SK-N-SH treated with all-trans-retinoic acid at 6 μM for 48 hours (cell line): Measurements from ENCODE around the gene BCAS2.

ENCODE experiments used
- ATAC-seq: fragments of 200-7000 bp; cut with Tn5 transposase; 3 replicates; pipeline ENCODE4 v1.9.1; 2020; ENCODE audit warnings: mild to moderate bottlenecking, moderate library complexity
- ARNTL ChIP-seq: fragments of 450-650 bp; formaldehyde crosslinking; IDR thresholded peaks from 2 replicates; pipeline ENCODE4 v1.5.0; 2020; ENCODE audit warnings: low read depth, mild to moderate bottlenecking, moderate library complexity, borderline replicate concordance
- BACH2 ChIP-seq: fragments of 250-450 bp; sonication (Bioruptor Pico); IDR thresholded peaks from 2 replicates; pipeline ENCODE4 v1.9.0; 2021; ENCODE audit warnings: mild to moderate bottlenecking, borderline replicate concordance
- CSDC2 ChIP-seq: fragments of 250-450 bp; sonication (Bioruptor Pico); IDR thresholded peaks from 2 replicates; pipeline ENCODE4 v1.5.0; 2020; ENCODE audit warnings: mild to moderate bottlenecking, moderate library complexity
- ESRRG ChIP-seq: fragments of 250-450 bp; sonication (Bioruptor Pico); IDR thresholded peaks from 2 replicates; pipeline ENCODE4 v1.6.1; 2021; ENCODE audit warnings: mild to moderate bottlenecking
- GLIS3 ChIP-seq: fragments of 250-450 bp; sonication (Bioruptor Pico); IDR thresholded peaks from 2 replicates; pipeline ENCODE4 v1.5.0; 2020; ENCODE audit warnings: mild to moderate bottlenecking, moderate library complexity
- ISL1 ChIP-seq: fragments of 250-450 bp; sonication (Bioruptor Pico); IDR thresholded peaks from 2 replicates; pipeline ENCODE4 v2.1.2; 2022; ENCODE audit warnings: mild to moderate bottlenecking, moderate library complexity
- OSR1 ChIP-seq: fragments of 250-450 bp; sonication (Bioruptor Pico); IDR thresholded peaks from 2 replicates; pipeline ENCODE4 v1.8.0; 2022; ENCODE audit warnings: moderate library complexity, mild to moderate bottlenecking, inconsistent platforms
- PPARA ChIP-seq: fragments of 250-450 bp; sonication (Bioruptor Pico); IDR thresholded peaks from 2 replicates; pipeline ENCODE4 v1.5.0; 2020; ENCODE audit warnings: mild to moderate bottlenecking, borderline replicate concordance
- RARB ChIP-seq: fragments of 250-450 bp; sonication (Bioruptor Pico); IDR thresholded peaks from 2 replicates; pipeline ENCODE4 v1.8.0; 2021; ENCODE audit warnings: mild to moderate bottlenecking, moderate library complexity
- SNAI2 ChIP-seq: fragments of 250-450 bp; sonication (Bioruptor Pico); IDR thresholded peaks from 2 replicates; pipeline ENCODE4 v1.5.0; 2020; ENCODE audit warnings: mild to moderate bottlenecking, moderate library complexity
- TCF4 ChIP-seq: fragments of 250-450 bp; sonication (Bioruptor Pico); IDR thresholded peaks from 2 replicates; pipeline ENCODE4 v1.8.0; 2021; ENCODE audit warnings: mild to moderate bottlenecking, moderate library complexity, borderline replicate concordance
- ZC3H10 ChIP-seq: fragments of 250-450 bp; sonication (Bioruptor Pico); IDR thresholded peaks from 2 replicates; pipeline ENCODE4 v1.5.1; 2021; ENCODE audit warnings: mild to moderate bottlenecking, moderate library complexity
- ZFP3 ChIP-seq: fragments of 250-450 bp; sonication (Bioruptor Pico); IDR thresholded peaks from 2 replicates; pipeline ENCODE4 v1.5.0; 2020; ENCODE audit warnings: mild to moderate bottlenecking, moderate library complexity
- ZNF565 ChIP-seq: fragments of 450-650 bp; formaldehyde crosslinking; conservative IDR thresholded peaks from 2 replicates; pipeline ENCODE4 v1.5.0; 2020; ENCODE audit warnings: low read depth, mild to moderate bottlenecking, moderate library complexity
- ZNF70 ChIP-seq: fragments of 450-650 bp; formaldehyde crosslinking; IDR thresholded peaks from 2 replicates; pipeline ENCODE4 v1.5.0; 2020; ENCODE audit warnings: mild to moderate bottlenecking, moderate library complexity
- ZNF8 ChIP-seq: fragments of 450-650 bp; formaldehyde crosslinking; IDR thresholded peaks from 2 replicates; pipeline ENCODE4 v1.5.0; 2020; ENCODE audit warnings: mild to moderate bottlenecking, moderate library complexity
- TF ChIP-seq, protein P1 (sequence below): fragments of 250-450 bp; sonication (Bioruptor Pico); IDR thresholded peaks from 2 replicates; pipeline ENCODE4 v1.5.1; 2020; ENCODE audit warnings: low read depth, mild to moderate bottlenecking, moderate library complexity
- TF ChIP-seq, protein P2 (sequence below): fragments of 250-450 bp; sonication (Bioruptor Pico); IDR thresholded peaks from 2 replicates; pipeline ENCODE4 v1.8.0; 2020; ENCODE audit warnings: mild to moderate bottlenecking, moderate library complexity, borderline replicate concordance
- TF ChIP-seq, protein P3 (sequence below): fragments of 250-450 bp; sonication (Bioruptor Pico); IDR thresholded peaks from 2 replicates; pipeline ENCODE4 v1.8.0; 2021; ENCODE audit warnings: low read depth, mild to moderate bottlenecking, moderate library complexity, borderline replicate concordance
- TF ChIP-seq, protein P4 (sequence below): fragments of 250-450 bp; sonication (Bioruptor Pico); IDR thresholded peaks from 2 replicates; pipeline ENCODE4 v1.5.0; 2020; ENCODE audit warnings: mild to moderate bottlenecking, moderate library complexity
- TF ChIP-seq, protein P5 (sequence below): fragments of 250-450 bp; sonication (Bioruptor Pico); IDR thresholded peaks from 2 replicates; pipeline ENCODE4 v1.5.1; 2021; ENCODE audit warnings: mild to moderate bottlenecking, moderate library complexity

BCAS2 gene

DNA sequence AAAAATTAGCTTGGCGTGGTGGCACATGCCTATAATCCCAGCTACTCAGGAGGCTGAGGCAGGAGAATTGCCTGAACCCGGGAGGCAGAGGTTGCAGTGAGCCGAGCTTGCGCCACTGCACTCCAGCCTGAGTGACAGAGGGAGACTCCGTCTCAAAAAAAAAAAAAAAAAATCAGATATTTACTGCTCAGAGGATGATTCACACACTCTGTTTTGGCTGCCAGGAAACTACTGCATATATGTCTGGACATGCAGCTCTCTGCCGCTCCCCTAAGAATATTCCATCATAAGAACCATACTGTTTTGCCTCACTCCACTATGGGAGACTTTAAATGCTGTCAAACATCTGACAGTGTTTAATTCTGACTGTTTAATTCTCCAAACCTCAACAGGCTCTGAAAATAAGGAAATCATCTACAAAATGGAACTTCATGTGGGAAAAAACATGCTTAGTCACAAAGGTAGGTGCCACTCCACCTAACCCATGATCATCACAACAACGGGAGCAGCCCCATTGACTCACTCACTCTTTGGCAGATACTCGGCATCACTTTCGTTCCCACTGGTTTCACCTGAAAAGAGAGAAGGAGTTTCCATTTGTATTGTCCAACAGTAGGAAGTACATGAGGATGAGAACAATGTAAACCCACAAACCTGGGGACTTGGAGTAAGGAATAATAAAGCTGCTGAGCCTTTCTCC is 29.3 kb upstream of the BCAS2 start:
- TF ChIP-seq BACH2 (CRISPR knock-in tag) (no peak), ZNF70 (CRISPR knock-in tag) (no peak), PPARA (CRISPR knock-in tag) (no peak)
- TF ChIP-seq, protein P1, sequence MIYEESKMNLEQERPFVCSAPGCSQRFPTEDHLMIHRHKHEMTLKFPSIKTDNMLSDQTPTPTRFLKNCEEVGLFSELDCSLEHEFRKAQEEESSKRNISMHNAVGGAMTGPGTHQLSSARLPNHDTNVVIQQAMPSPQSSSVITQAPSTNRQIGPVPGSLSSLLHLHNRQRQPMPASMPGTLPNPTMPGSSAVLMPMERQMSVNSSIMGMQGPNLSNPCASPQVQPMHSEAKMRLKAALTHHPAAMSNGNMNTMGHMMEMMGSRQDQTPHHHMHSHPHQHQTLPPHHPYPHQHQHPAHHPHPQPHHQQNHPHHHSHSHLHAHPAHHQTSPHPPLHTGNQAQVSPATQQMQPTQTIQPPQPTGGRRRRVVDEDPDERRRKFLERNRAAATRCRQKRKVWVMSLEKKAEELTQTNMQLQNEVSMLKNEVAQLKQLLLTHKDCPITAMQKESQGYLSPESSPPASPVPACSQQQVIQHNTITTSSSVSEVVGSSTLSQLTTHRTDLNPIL (CRISPR knock-in tag) = no peak
- no peak for ATAC-seq

DNA sequence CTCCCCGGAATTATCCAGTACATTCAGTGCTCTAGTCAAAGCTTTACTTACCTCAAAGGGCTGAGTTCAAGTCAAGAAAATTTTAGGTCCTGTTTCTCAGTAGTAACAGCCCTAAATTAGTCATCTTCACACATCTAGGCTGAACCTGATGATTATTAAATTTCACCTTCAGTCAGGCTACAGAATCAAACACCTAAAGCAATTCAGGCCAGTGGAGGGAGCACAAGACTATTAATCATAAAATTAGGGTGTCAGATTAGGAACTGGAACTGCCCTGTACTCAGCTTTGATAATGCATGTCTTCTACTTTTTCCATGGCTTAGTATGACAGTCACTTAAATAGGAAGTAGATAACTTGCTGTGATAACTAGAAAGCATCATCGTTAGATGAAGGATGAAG is 28.4 kb upstream of the BCAS2 start:
- no peak for ATAC-seq
- TF ChIP-seq ISL1 (CRISPR knock-in tag) (no peak), OSR1 (CRISPR knock-in tag) (no peak), SNAI2 (CRISPR knock-in tag) (no peak), BACH2 (CRISPR knock-in tag) (no peak), TCF4 (CRISPR knock-in tag) (no peak), ARNTL (CRISPR knock-in tag) (no peak), ZC3H10 (CRISPR knock-in tag) (no peak), ZNF70 (CRISPR knock-in tag) (no peak), GLIS3 (CRISPR knock-in tag) (no peak), ESRRG (CRISPR knock-in tag) (no peak), CSDC2 (CRISPR knock-in tag) (no peak)
- TF ChIP-seq, protein P2, sequence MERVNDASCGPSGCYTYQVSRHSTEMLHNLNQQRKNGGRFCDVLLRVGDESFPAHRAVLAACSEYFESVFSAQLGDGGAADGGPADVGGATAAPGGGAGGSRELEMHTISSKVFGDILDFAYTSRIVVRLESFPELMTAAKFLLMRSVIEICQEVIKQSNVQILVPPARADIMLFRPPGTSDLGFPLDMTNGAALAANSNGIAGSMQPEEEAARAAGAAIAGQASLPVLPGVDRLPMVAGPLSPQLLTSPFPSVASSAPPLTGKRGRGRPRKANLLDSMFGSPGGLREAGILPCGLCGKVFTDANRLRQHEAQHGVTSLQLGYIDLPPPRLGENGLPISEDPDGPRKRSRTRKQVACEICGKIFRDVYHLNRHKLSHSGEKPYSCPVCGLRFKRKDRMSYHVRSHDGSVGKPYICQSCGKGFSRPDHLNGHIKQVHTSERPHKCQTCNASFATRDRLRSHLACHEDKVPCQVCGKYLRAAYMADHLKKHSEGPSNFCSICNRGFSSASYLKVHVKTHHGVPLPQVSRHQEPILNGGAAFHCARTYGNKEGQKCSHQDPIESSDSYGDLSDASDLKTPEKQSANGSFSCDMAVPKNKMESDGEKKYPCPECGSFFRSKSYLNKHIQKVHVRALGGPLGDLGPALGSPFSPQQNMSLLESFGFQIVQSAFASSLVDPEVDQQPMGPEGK (CRISPR knock-in tag) = no peak
- TF ChIP-seq, protein P3, sequence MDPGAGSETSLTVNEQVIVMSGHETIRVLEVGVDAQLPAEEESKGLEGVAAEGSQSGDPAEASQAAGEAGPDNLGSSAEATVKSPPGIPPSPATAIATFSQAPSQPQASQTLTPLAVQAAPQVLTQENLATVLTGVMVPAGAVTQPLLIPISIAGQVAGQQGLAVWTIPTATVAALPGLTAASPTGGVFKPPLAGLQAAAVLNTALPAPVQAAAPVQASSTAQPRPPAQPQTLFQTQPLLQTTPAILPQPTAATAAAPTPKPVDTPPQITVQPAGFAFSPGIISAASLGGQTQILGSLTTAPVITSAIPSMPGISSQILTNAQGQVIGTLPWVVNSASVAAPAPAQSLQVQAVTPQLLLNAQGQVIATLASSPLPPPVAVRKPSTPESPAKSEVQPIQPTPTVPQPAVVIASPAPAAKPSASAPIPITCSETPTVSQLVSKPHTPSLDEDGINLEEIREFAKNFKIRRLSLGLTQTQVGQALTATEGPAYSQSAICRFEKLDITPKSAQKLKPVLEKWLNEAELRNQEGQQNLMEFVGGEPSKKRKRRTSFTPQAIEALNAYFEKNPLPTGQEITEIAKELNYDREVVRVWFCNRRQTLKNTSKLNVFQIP = no peak
- TF ChIP-seq, protein P4, sequence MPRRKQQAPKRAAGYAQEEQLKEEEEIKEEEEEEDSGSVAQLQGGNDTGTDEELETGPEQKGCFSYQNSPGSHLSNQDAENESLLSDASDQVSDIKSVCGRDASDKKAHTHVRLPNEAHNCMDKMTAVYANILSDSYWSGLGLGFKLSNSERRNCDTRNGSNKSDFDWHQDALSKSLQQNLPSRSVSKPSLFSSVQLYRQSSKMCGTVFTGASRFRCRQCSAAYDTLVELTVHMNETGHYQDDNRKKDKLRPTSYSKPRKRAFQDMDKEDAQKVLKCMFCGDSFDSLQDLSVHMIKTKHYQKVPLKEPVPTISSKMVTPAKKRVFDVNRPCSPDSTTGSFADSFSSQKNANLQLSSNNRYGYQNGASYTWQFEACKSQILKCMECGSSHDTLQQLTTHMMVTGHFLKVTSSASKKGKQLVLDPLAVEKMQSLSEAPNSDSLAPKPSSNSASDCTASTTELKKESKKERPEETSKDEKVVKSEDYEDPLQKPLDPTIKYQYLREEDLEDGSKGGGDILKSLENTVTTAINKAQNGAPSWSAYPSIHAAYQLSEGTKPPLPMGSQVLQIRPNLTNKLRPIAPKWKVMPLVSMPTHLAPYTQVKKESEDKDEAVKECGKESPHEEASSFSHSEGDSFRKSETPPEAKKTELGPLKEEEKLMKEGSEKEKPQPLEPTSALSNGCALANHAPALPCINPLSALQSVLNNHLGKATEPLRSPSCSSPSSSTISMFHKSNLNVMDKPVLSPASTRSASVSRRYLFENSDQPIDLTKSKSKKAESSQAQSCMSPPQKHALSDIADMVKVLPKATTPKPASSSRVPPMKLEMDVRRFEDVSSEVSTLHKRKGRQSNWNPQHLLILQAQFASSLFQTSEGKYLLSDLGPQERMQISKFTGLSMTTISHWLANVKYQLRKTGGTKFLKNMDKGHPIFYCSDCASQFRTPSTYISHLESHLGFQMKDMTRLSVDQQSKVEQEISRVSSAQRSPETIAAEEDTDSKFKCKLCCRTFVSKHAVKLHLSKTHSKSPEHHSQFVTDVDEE (CRISPR knock-in tag) = no peak
- TF ChIP-seq, protein P5, sequence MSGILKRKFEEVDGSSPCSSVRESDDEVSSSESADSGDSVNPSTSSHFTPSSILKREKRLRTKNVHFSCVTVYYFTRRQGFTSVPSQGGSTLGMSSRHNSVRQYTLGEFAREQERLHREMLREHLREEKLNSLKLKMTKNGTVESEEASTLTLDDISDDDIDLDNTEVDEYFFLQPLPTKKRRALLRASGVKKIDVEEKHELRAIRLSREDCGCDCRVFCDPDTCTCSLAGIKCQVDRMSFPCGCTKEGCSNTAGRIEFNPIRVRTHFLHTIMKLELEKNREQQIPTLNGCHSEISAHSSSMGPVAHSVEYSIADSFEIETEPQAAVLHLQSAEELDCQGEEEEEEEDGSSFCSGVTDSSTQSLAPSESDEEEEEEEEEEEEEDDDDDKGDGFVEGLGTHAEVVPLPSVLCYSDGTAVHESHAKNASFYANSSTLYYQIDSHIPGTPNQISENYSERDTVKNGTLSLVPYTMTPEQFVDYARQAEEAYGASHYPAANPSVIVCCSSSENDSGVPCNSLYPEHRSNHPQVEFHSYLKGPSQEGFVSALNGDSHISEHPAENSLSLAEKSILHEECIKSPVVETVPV = no peak
- TF ChIP-seq, all 23 proteins: peak for 0

DNA sequence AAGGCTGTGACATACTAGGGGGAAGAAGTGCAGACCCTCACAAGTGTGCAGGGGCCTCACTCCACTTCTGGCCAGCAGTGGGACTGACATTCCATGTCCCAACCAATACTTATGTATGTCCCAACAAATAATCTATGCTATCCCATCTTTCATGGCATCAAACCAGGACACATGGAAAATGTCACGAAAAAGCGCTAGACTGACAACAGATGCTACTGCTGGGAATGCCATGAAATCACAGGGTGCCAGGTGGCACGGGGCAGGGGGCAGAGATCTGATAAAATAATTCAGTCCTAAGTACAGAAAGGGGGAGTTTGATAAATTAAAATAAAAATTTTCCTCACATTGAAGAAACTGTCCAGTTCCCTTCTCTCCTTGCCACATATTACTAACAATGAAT is 27.6 kb upstream of the BCAS2 start:
- ATAC-seq = no peak
- TF ChIP-seq OSR1 (CRISPR knock-in tag) (no peak), RARB (CRISPR knock-in tag) (no peak), ZFP3 (CRISPR knock-in tag) (no peak), ZNF8 (CRISPR knock-in tag) (no peak), CSDC2 (CRISPR knock-in tag) (no peak), GLIS3 (CRISPR knock-in tag) (no peak), ZC3H10 (CRISPR knock-in tag) (no peak), ISL1 (CRISPR knock-in tag) (no peak), SNAI2 (CRISPR knock-in tag) (no peak), ZNF565 (CRISPR knock-in tag) (no peak)
- TF ChIP-seq, protein P4 (CRISPR knock-in tag) = no peak
- TF ChIP-seq, protein P5 = no peak
- TF ChIP-seq, protein P2 (CRISPR knock-in tag) = no peak
